ENCODE data around the gene TULP4. TPM values are rescaled to one million over a fixed set of nuclear protein-coding genes. Genes with fewer than 3 reads are reported as not detected.

The TULP4 gene
- total RNA-seq, 6 experiments from 2014 or later, result 27.0 to 42.4 (median 32.3) TPM

DNA sequence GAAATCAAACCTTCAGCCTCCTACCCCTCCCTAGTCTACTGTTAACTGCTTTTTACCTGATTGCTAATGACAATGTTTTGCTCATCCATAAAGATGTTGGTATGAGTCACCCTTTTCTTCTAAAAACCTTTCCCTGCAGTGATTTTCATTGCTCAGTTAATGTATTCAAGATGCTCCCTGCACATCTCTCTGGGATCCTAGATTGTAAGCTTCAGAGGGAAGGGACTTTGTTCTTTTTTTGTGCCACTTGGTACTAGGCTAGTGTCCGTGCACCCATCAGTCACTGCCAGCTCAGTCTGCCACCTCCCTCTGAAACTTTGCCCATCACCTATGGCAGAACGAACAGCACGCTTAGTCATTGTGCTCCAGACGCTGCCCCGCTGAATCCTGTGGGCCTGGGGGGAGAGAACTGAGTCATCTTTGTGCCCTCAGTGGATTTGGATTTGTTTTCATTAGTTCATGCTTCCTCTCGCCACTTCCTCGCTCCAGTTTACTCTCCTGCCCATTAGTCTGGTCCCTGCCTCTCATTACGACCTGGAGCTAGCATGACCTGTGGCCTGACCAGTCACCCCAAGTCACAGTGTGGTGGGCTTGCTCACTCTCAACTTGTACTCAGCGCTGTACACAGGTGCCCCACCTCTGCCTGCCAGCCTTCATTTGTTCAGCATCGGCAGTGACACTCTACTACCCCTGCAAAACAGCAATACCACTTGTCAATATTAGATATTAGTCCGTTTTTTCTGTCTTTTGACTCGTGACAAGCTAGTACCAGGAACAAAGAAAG is 169.6 kb downstream of the TULP4 start:
- ATAC-seq (no peak), DNase-seq (no peak)
- intact Hi-C loops (cut with DNase I), result no loop called here
- Histone ChIP-seq H3K4me3 (no peak overlapping the region), H3K36me3 (peaks cover 0 to 19% (median 1%) of the 10 kb centered on the region in 4 donors), H3K4me1 (no peaks in the 10 kb centered on the region), H3K27ac (no peak overlapping the region), H3K9me3 (no peaks in the 10 kb centered on the region), H3K27me3 (no peaks in the 10 kb centered on the region)
- 85% methylated on average over 11 of the region's 12 CpGs for WGBS (ENCODE audit: insufficient coverage, low coverage, low lambda C conversion rate, missing lambda C conversion rate)
- TF ChIP-seq, protein P1, sequence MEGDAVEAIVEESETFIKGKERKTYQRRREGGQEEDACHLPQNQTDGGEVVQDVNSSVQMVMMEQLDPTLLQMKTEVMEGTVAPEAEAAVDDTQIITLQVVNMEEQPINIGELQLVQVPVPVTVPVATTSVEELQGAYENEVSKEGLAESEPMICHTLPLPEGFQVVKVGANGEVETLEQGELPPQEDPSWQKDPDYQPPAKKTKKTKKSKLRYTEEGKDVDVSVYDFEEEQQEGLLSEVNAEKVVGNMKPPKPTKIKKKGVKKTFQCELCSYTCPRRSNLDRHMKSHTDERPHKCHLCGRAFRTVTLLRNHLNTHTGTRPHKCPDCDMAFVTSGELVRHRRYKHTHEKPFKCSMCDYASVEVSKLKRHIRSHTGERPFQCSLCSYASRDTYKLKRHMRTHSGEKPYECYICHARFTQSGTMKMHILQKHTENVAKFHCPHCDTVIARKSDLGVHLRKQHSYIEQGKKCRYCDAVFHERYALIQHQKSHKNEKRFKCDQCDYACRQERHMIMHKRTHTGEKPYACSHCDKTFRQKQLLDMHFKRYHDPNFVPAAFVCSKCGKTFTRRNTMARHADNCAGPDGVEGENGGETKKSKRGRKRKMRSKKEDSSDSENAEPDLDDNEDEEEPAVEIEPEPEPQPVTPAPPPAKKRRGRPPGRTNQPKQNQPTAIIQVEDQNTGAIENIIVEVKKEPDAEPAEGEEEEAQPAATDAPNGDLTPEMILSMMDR (IDR thresholded peaks at IDR 0.05), result no peak
- no peak for TF ChIP-seq POLR2A (IDR thresholded peaks at IDR 0.05)

DNA sequence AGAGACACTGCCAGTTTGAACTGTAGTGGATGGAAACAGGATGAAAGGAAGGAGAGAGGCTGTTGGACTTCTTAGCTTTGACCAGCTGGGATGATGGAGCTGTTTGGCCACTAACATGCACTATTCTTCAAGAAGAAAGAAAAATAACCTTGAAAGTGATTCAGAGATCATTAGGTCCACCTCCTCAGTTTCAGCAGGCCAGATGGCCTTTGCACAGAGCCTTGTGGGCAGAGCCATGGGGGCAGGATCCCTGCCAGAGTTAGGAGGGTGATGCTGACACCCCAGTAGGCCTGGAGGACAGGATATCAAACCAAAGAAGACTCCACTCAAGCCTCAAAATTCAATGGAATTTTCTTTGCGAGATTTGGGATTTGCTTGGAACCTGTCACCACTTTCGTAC is 173.2 kb downstream of the TULP4 start:
- TF ChIP-seq, protein P1 (IDR thresholded peaks at IDR 0.05), result no peak
- intact Hi-C loops (cut with DNase I), result no loop called here
- 100% methylated on average over 2 of the region's 2 CpGs for WGBS (ENCODE audit: insufficient coverage, low coverage, low lambda C conversion rate, missing lambda C conversion rate)
- peaks cover 0 to 10% (median 0%) of the 10 kb centered on the region in 4 donors for H3K36me3 ChIP-seq
- DNase-seq (no peak), ATAC-seq (no peak)
- no peaks in the 10 kb centered on the region for H3K9me3 ChIP-seq
- H3K27me3 ChIP-seq, result no peaks in the 10 kb centered on the region
- no peak overlapping the region for H3K27ac ChIP-seq
- no peaks in the 10 kb centered on the region for H3K4me1 ChIP-seq
- H3K4me3 ChIP-seq, result no peak overlapping the region

DNA sequence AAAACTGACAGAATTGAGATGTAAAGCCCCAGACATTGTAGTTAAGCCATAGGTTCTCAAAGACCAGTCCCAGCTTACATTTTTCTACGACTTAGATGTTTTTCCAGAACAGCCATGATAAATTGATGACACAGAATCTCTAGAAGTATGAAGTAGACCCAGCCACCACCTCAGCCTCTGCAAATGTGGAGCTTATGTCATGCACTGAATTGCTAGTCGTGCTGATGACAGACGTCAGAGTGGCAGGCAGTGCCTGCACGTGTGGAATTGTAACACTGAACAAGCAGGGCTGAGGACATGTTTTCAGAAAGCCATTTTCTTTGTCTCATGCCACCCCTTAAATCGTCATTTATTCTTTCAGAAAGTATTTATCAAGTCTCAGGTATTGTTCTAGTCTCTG is 175.2 kb downstream of the TULP4 start:
- ATAC-seq (no peak), DNase-seq (no peak)
- WGBS (ENCODE audit: insufficient coverage, low coverage, low lambda C conversion rate, missing lambda C conversion rate), result 95% methylated on average over 4 of the region's 5 CpGs
- H3K4me3 ChIP-seq, result no peak overlapping the region
- H3K9me3 ChIP-seq, result no peaks in the 10 kb centered on the region
- H3K27me3 ChIP-seq, result no peaks in the 10 kb centered on the region
- H3K4me1 ChIP-seq, result no peaks in the 10 kb centered on the region
- H3K36me3 ChIP-seq, result no peaks in the 10 kb centered on the region
- H3K27ac ChIP-seq, result no peak overlapping the region
- intact Hi-C loops (cut with DNase I), result no loop called here
- TF ChIP-seq, protein P1 (IDR thresholded peaks at IDR 0.05), result no peak
- TF ChIP-seq POLR2A (IDR thresholded peaks at IDR 0.05), result no peak

DNA sequence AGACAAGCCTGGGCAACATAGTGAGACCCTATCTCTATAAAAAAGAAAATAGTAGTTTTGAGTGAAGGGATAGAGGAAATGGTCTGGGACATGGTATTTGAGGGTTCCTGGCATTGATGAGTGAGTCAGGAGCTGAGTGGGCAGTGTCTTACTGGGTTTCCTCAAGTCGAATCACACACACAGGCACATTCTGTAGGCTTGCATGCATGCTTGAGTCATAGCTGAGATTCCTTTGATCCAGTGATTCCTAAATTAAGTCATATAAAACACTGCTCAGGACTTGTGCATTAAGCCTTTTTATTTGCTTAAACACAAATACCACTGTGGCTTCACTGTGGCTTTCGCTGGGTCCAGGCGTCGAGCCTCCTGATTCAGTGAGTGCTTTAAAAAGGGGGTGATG is 175.8 kb downstream of the TULP4 start:
- DNase-seq (no peak), ATAC-seq (no peak)
- 83% methylated on average over 4 of the region's 4 CpGs for WGBS (ENCODE audit: insufficient coverage, low coverage, low lambda C conversion rate, missing lambda C conversion rate)
- Histone ChIP-seq H3K27ac (no peak overlapping the region), H3K4me1 (no peaks in the 10 kb centered on the region), H3K27me3 (no peaks in the 10 kb centered on the region), H3K36me3 (no peaks in the 10 kb centered on the region), H3K4me3 (no peak overlapping the region), H3K9me3 (no peaks in the 10 kb centered on the region)
- intact Hi-C loops (cut with DNase I), result no loop called here
- no peak for TF ChIP-seq POLR2A (IDR thresholded peaks at IDR 0.05)
- TF ChIP-seq, protein P1 (IDR thresholded peaks at IDR 0.05), result no peak
